Bronchial epithelial cell (primary cell): ENCODE results near the gene TRIM31. TPM values are rescaled to one million over a fixed set of nuclear protein-coding genes. Genes with fewer than 3 reads are reported as not detected.

ENCODE experiments used
- DNase-seq: peaks from one replicate; pipeline ENCODE4 v3.0.0-alpha.2; 2010; ENCODE audit warnings: low read depth
- FAIRE-seq: peaks from 2 replicates; lab custom pipeline; 2011; peaks lifted over from hg19 to GRCh38; lab: Jason Lieb, UNC
- H3K27me3 ChIP-seq: 2 replicates; pipeline ENCODE4 v1.5.1; 2011; ENCODE audit warnings: low read length; ENCODE audit not compliant: control insufficient read depth, insufficient read depth
- H3K36me3 ChIP-seq: 2 replicates; pipeline ENCODE4 v1.5.1; 2011; ENCODE audit warnings: low read length; ENCODE audit not compliant: control insufficient read depth, insufficient read depth
- H3K4me3 ChIP-seq: 2 replicates; pipeline ENCODE4 v1.5.1; 2011; ENCODE audit warnings: mild to moderate bottlenecking, low read depth, low read length, control low read depth
- CTCF ChIP-seq: IDR thresholded peaks from 2 replicates; pipeline ENCODE4 v1.5.1; 2011; ENCODE audit warnings: mild to moderate bottlenecking, moderate library complexity, low read length, control low read depth, inconsistent platforms; ENCODE audit not compliant: insufficient read depth, severe bottlenecking
- total RNA-seq: library from RNA; depleted of rRNA; stranded (reverse); fragments of >200 nt; gene quantifications from 2 replicates; pipeline ENCODE4 v1.2.1, GENCODE V29; 2014

Gene TRIM31
- total RNA-seq, result 0.13 TPM in 1 of 2 replicates, not detected in the other

DNA sequence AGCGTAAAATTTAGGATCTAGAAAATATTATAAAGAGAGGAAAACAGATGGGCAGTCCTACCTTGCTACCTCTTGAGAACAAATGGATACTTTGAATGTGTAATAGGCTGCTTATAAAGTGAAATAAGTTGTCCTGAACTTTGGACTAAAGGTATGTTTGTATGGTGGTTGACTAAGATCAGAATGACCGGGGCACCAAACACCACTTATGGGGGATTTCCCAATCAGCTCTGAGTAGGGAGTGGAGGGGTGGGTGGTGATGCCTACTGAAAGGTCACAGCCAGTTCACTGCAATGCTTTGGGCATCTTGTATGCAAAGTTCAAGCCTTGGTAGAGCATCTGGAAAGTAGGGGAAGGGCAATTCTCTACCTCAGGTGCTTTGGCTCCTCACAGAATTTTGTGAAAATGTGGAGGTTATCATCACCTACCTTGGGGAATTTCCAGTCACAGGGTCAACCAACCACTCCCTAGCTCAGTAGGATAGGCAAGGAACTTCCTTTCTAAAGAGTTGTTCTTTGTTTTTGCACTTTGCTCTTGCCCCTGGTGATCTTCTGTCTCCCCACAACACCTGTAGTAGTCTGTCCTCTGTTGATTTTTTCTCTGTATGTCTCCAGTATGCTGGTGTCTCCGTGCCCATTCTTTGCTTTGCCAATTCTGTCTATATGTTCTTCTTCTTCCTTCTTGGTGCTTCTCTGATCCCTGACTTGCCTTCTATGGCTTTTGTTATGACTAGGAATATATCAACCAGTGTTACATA is at the start of gene TRIM31:
TSS of gene TRIM31 (minus strand) at position 88 of the 757 bp plus-strand sequence. CDS start 285 bp downstream, outside the sequence.
- Histone ChIP-seq H3K36me3 (no peaks in the 10 kb centered on the region), H3K27me3 (peaks cover 14% of the 10 kb centered on the region), H3K4me3 (no peak within 1 kb of the TSS)
- TF ChIP-seq CTCF, result no peak
- FAIRE-seq (no peak), DNase-seq (no peak)

- no peaks in the 10 kb centered on the region for H3K36me3 ChIP-seq
- no peak for FAIRE-seq
- DNase-seq, result no peak
These were observed 49.6 kb upstream of the TRIM31 start for GRCh38 chr6:30162265-30163089.

DNA sequence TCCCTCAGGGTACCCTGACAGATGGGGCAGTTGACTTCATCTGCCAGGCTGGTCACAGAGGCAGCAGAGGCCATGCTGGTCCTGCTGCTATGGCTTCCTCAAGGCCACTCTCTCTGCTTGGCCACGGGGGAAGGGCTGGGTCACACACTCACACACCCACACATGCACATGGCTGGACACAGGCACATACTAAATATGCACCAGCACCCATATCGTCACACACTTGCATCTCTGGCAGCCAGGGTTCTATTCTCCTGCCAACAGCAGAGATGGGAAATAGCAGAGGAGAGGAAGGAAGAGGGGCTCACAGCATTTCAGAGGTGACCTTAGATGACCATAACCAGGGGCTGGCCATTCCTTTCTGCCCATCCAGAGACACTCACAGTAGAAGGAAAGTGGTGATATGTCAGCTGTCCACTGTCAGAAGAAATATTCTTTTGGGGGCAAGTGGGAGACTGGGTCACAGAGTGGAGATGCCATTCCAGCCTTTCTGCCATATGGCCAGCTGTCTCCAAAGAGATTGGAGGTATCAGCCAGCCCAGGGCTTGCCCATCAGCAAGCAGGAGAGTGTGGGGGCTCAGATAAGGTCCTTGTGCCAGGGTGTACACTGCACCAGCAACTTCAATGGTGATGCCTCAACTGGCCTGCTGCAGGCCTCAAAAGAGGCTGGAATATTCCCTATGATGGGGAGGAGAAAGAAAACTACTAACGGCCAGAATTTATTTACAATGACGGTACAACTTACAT is 48.1 kb upstream of the TRIM31 start, which contains the start of gene TRIM10:
TSS of gene TRIM10 (minus strand) at position 427 of the 747 bp plus-strand sequence. CDS start at position 74, 353 bp downstream.
- H3K4me3 ChIP-seq, result no peak within 1 kb of the TSS
- no peaks in the 10 kb centered on the region for H3K27me3 ChIP-seq
- FAIRE-seq (no peak), DNase-seq (no peak)
- no peaks in the 10 kb centered on the region for H3K36me3 ChIP-seq
- TF ChIP-seq CTCF, result no peak

More at GRCh38 chr6:30162265-30163089, 49.6 kb upstream of the TRIM31 start:
- TF ChIP-seq CTCF, result no peak
- no peaks in the 10 kb centered on the region for H3K27me3 ChIP-seq
- no peak overlapping the region for H3K4me3 ChIP-seq

GRCh38 chr6:30160008-30160784 is 47.3 kb upstream of the TRIM31 start:
- no peak for TF ChIP-seq CTCF
- no peaks in the 10 kb centered on the region for H3K36me3 ChIP-seq
- no peaks in the 10 kb centered on the region for H3K27me3 ChIP-seq
- no peak overlapping the region for H3K4me3 ChIP-seq
- no peak for DNase-seq
- no peak for FAIRE-seq

DNA sequence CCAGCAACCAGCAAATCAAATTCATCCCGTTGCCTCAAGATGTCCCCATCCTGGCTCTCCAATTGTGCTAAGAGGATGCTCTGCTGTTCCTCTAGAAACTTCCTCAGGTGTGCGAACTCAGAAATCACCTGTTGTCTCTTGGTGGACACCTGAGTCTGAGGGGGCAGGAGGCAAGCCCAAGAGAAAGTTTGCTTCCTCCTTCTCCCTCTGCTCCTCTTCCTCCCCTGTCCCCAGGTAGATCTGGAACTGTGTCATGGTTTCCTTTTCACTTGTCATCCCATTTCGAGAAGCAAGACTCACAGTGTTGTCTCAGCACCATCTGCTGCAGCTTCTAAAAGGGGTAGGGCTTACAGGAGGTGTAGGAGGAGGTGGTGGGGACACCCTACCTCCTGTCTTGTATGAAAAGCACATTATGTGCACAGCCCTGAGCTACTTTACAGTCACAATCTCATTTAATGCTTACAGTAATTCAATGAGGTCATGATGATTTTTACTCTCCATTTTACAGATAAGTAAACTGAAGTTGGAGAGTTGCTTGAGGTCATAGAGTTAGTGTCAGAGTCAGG is 45.7 kb upstream of the TRIM31 start:
- no peak for TF ChIP-seq CTCF
- Histone ChIP-seq H3K36me3 (no peaks in the 10 kb centered on the region), H3K27me3 (no peaks in the 10 kb centered on the region), H3K4me3 (no peak overlapping the region)
- FAIRE-seq (no peak), DNase-seq (no peak)
